ENCODE measurements around the gene SLC38A5.

The SLC38A5 gene

GRCh38 chrX:48498374-48498809, 28.3 kb upstream of the SLC38A5 start:
- no peak for TF ChIP-seq CTCF (IDR thresholded peaks at IDR 0.05; ENCODE audit: insufficient read depth, low read length, poor library complexity, severe bottlenecking)
- no peaks in the 10 kb centered on the region for H3K36me3 ChIP-seq (ENCODE audit: control insufficient read depth, insufficient read depth, low read length)
- no peaks in the 10 kb centered on the region for H3K27me3 ChIP-seq (replicated peaks; ENCODE audit: control insufficient read depth, insufficient read depth, low read length)
- no peak overlapping the region for H3K4me3 ChIP-seq (replicated peaks; ENCODE audit: low read depth, low read length)
- DNase-seq (ENCODE audit: extremely low read depth, insufficient read length), result no peak

- no peak overlapping the region for H3K4me3 ChIP-seq (replicated peaks; ENCODE audit: low read depth, low read length)
- no peaks in the 10 kb centered on the region for H3K36me3 ChIP-seq (ENCODE audit: control insufficient read depth, insufficient read depth, low read length)
- TF ChIP-seq CTCF (IDR thresholded peaks at IDR 0.05; ENCODE audit: insufficient read depth, low read length, poor library complexity, severe bottlenecking), result no peak
- DNase-seq (ENCODE audit: extremely low read depth, insufficient read length), result no peak
- no peaks in the 10 kb centered on the region for H3K27me3 ChIP-seq (replicated peaks; ENCODE audit: control insufficient read depth, insufficient read depth, low read length)
Measured at GRCh38 chrX:48497871-48498270, 27.8 kb upstream of the SLC38A5 start.

- H3K36me3 ChIP-seq (ENCODE audit: control insufficient read depth, insufficient read depth, low read length), result no peaks in the 10 kb centered on the region
- no peak for DNase-seq (ENCODE audit: extremely low read depth, insufficient read length)
- no peaks in the 10 kb centered on the region for H3K27me3 ChIP-seq (replicated peaks; ENCODE audit: control insufficient read depth, insufficient read depth, low read length)
- no peak overlapping the region for H3K4me3 ChIP-seq (replicated peaks; ENCODE audit: low read depth, low read length)
- no peak for TF ChIP-seq CTCF (IDR thresholded peaks at IDR 0.05; ENCODE audit: insufficient read depth, low read length, poor library complexity, severe bottlenecking)
Measured at GRCh38 chrX:48496660-48497059, 26.6 kb upstream of the SLC38A5 start.

GRCh38 chrX:48493890-48494364, 23.9 kb upstream of the SLC38A5 start:
- Histone ChIP-seq H3K27me3 (replicated peaks; ENCODE audit: control insufficient read depth, insufficient read depth, low read length) (no peaks in the 10 kb centered on the region), H3K4me3 (replicated peaks; ENCODE audit: low read depth, low read length) (no peak overlapping the region), H3K36me3 (ENCODE audit: control insufficient read depth, insufficient read depth, low read length) (no peaks in the 10 kb centered on the region)
- peak; percentile 19 for TF ChIP-seq CTCF (IDR thresholded peaks at IDR 0.05; ENCODE audit: insufficient read depth, low read length, poor library complexity, severe bottlenecking)
- DNase-seq (ENCODE audit: extremely low read depth, insufficient read length), result no peak

- Histone ChIP-seq H3K36me3 (ENCODE audit: control insufficient read depth, insufficient read depth, low read length) (0 out of 2 replicates have a peak, but pooled peaks cover 1% of the 10 kb centered on the region), H3K27me3 (replicated peaks; ENCODE audit: control insufficient read depth, insufficient read depth, low read length) (no peaks in the 10 kb centered on the region), H3K4me3 (replicated peaks; ENCODE audit: low read depth, low read length) (no peak overlapping the region)
- no peak for DNase-seq (ENCODE audit: extremely low read depth, insufficient read length)
- TF ChIP-seq CTCF (IDR thresholded peaks at IDR 0.05; ENCODE audit: insufficient read depth, low read length, poor library complexity, severe bottlenecking), result no peak
Measured at GRCh38 chrX:48492293-48492910, 22.3 kb upstream of the SLC38A5 start.

All from GM06990 (cell line).